ENCODE results near the gene HKDC1. TPM values are rescaled to one million over a fixed set of nuclear protein-coding genes. Genes with fewer than 3 reads are reported as not detected.

Gene HKDC1
- total and polyA plus RNA-seq, 4 donors: 1.5 to 11.1 (median 4.6) TPM

DNA sequence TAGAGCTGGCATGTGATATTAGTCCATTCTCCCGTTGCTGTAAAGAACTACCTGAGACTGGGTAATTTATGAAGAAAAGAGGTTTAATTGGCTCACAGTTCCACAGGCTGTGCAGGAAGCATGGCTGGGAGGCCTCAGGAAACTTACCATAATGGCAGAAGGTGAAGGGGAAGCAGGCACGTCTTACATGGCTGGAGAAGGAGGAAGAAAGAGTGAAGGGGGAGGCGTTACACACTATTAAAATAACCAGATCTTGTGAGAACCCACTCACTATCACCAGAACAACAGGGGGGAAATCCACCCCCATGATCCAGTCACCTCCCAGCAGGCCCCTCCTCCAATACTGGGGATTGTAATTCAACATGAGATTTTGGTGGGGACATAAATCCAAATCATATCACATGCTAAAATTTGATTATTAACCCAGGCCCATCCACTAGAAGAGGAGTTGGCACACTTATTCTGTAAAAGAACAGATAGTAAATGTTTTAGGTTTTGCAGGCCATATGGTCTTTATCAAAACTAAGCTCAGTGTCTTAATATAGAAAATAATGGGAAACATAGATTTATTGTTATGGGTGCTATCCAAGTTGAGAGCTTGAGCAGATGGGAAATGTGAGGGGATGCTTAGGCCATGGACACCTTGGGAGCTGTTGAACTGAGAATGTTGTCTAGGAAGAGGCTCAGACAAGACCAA lies 39.6 kb downstream of the HKDC1 start:
- H3K27ac ChIP-seq (ENCODE audit: low read depth in 1 of 2, low read length in 1 of 2): no peak overlapping the region
- H3K36me3 ChIP-seq (ENCODE audit: control insufficient read depth in 4 of 4, insufficient read depth in 4 of 4, low read length in 4 of 4): no peaks in the 10 kb centered on the region
- H3K4me1 ChIP-seq (ENCODE audit: control insufficient read depth in 5 of 5, insufficient read depth in 5 of 5, low read length in 5 of 5): no peaks in the 10 kb centered on the region
- DNase-seq (no peak), ATAC-seq (ENCODE audit: insufficient read depth, low FRiP score) (no peak)
- WGBS, 2 donors: 66 to 81% methylated on average over 3 of the region's 3 CpGs
- H3K4me3 ChIP-seq: no peak overlapping the region
- H3K9ac ChIP-seq (ENCODE audit: insufficient read depth in 1 of 2, low read length in 2 of 2): no peak overlapping the region
- TF ChIP-seq CTCF (IDR thresholded peaks at IDR 0.05; ENCODE audit: control extremely low read depth, extremely low read depth): no peak
- no peaks in the 10 kb centered on the region for H3K27me3 ChIP-seq (ENCODE audit: control insufficient read depth in 3 of 3, insufficient read depth in 3 of 3, low read length in 2 of 3)
- no peaks in the 10 kb centered on the region for H3K9me3 ChIP-seq (ENCODE audit: control insufficient read depth in 4 of 4, insufficient read depth in 3 of 4, low read length in 3 of 4)

GRCh38 chr10:69261184-69261583 lies 41.1 kb downstream of the HKDC1 start:
- H3K4me1 ChIP-seq (ENCODE audit: control insufficient read depth in 5 of 5, insufficient read depth in 5 of 5, low read length in 5 of 5): no peaks in the 10 kb centered on the region
- no peak overlapping the region for H3K9ac ChIP-seq (ENCODE audit: insufficient read depth in 1 of 2, low read length in 2 of 2)
- H3K9me3 ChIP-seq (ENCODE audit: control insufficient read depth in 4 of 4, insufficient read depth in 3 of 4, low read length in 3 of 4): no peaks in the 10 kb centered on the region
- WGBS, 2 donors: 93 to 96% methylated on average over 8 of the region's 8 CpGs
- no peak overlapping the region for H3K4me3 ChIP-seq
- no peaks in the 10 kb centered on the region for H3K36me3 ChIP-seq (ENCODE audit: control insufficient read depth in 4 of 4, insufficient read depth in 4 of 4, low read length in 4 of 4)
- no peaks in the 10 kb centered on the region for H3K27me3 ChIP-seq (ENCODE audit: control insufficient read depth in 3 of 3, insufficient read depth in 3 of 3, low read length in 2 of 3)
- DNase-seq: no peak
- H3K27ac ChIP-seq (ENCODE audit: low read depth in 1 of 2, low read length in 1 of 2): no peak overlapping the region
- TF ChIP-seq CTCF (IDR thresholded peaks at IDR 0.05; ENCODE audit: control extremely low read depth, extremely low read depth): no peak
- ATAC-seq (ENCODE audit: insufficient read depth, low FRiP score): no peak

DNA sequence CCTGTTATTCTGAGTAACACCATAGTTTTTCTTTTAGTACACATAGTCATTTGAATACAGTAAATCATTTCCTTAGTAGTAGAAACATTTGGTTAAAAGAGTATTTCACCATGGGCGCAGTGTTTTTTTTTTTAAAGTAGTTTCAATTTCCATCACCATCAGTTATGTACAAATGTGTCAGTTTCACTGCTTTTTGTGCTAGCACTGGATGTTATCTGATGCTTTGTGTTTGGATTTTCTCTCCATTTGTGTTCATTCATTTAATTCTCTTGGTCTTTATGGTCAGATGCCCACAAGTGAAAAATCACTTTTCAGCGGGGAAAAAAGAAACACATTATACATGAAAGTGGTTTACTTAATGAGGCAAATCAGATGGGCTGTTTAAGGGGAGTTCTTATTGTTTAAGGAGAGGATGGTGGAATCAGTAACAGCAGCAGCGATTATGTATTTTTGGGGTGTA lies 42.2 kb downstream of the HKDC1 start:
- Histone ChIP-seq H3K36me3 (ENCODE audit: control insufficient read depth in 4 of 4, insufficient read depth in 4 of 4, low read length in 4 of 4) (no peaks in the 10 kb centered on the region), H3K4me3 (no peak overlapping the region), H3K27me3 (ENCODE audit: control insufficient read depth in 3 of 3, insufficient read depth in 3 of 3, low read length in 2 of 3) (no peaks in the 10 kb centered on the region), H3K9ac (ENCODE audit: insufficient read depth in 1 of 2, low read length in 2 of 2) (no peak overlapping the region), H3K9me3 (ENCODE audit: control insufficient read depth in 4 of 4, insufficient read depth in 3 of 4, low read length in 3 of 4) (no peaks in the 10 kb centered on the region), H3K4me1 (ENCODE audit: control insufficient read depth in 5 of 5, insufficient read depth in 5 of 5, low read length in 5 of 5) (no peaks in the 10 kb centered on the region), H3K27ac (ENCODE audit: low read depth in 1 of 2, low read length in 1 of 2) (no peak overlapping the region)
- no peak for TF ChIP-seq CTCF (IDR thresholded peaks at IDR 0.05; ENCODE audit: control extremely low read depth, extremely low read depth)
- ATAC-seq (ENCODE audit: insufficient read depth, low FRiP score) (no peak), DNase-seq (no peak)
- WGBS, 2 donors: 86 to 88% methylated on average over 3 of the region's 3 CpGs

DNA sequence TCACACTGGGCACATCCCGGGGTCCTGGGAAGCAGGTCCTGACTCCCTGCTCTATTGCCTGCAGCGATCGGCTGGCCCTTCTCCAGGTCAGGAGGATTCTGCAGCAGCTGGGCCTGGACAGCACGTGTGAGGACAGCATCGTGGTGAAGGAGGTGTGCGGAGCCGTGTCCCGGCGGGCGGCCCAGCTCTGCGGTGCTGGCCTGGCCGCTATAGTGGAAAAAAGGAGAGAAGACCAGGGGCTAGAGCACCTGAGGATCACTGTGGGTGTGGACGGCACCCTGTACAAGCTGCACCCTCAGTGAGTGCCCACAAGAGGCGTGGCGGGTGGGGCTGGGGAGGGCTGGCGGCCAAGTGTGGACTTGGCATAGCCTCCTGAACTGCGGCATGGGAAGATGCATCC lies 45.4 kb downstream of the HKDC1 start:
- WGBS, 2 donors: 89 to 92% methylated on average over 17 of the region's 17 CpGs
- ATAC-seq (ENCODE audit: insufficient read depth, low FRiP score) (no peak), DNase-seq (no peak)
- Histone ChIP-seq H3K4me1 (ENCODE audit: control insufficient read depth in 5 of 5, insufficient read depth in 5 of 5, low read length in 5 of 5) (no peaks in the 10 kb centered on the region), H3K9me3 (ENCODE audit: control insufficient read depth in 4 of 4, insufficient read depth in 3 of 4, low read length in 3 of 4) (no peaks in the 10 kb centered on the region), H3K27me3 (ENCODE audit: control insufficient read depth in 3 of 3, insufficient read depth in 3 of 3, low read length in 2 of 3) (no peaks in the 10 kb centered on the region), H3K36me3 (ENCODE audit: control insufficient read depth in 4 of 4, insufficient read depth in 4 of 4, low read length in 4 of 4) (no peaks in the 10 kb centered on the region), H3K4me3 (no peak overlapping the region), H3K27ac (ENCODE audit: low read depth in 1 of 2, low read length in 1 of 2) (no peak overlapping the region), H3K9ac (ENCODE audit: insufficient read depth in 1 of 2, low read length in 2 of 2) (no peak overlapping the region)
- TF ChIP-seq CTCF (IDR thresholded peaks at IDR 0.05; ENCODE audit: control extremely low read depth, extremely low read depth): no peak
